NCI-H2029 treated with DMSO at 0.1 percent for 48 hours (cell line): Measurements from ENCODE around the gene RPRD2.
"Not testable (repeated sequence)": the region's sequence is repeated elsewhere in the genome, so short reads cannot be mapped to it uniquely, and the experiment has no call there.

ENCODE experiments used
- DNase-seq: peaks from one replicate; lab custom pipeline; 2025; lab: John Stamatoyannopoulos, UW

The RPRD2 gene

GRCh38 chr1:150363426-150364230, at the start of gene RPRD2:
TSS of gene RPRD2 (plus strand) at chr1:150364147. CDS start at chr1:150364715, 568 bp downstream.
- DNase-seq = peak; percentile 96

DNA sequence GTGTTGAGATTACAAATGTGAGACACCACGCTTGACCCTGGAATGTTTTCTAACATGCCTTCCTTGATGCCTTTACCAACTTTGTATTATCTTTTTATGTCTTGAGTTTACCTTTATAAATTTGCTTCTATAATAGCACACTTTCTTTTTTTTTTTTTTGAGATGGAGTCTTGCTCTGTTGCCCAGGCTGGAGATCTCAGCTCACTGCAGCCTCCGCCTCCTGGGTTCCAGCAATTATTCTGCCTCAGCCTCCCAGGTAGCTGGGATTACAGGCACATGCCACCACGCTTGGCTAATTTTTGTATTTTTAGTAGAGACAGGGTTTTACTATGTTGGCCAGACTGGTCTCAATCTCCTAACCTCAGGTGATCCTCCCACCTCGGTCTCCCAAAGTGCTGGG, 49.3 kb upstream of the RPRD2 start:
- not testable (repeated sequence) for DNase-seq

DNA sequence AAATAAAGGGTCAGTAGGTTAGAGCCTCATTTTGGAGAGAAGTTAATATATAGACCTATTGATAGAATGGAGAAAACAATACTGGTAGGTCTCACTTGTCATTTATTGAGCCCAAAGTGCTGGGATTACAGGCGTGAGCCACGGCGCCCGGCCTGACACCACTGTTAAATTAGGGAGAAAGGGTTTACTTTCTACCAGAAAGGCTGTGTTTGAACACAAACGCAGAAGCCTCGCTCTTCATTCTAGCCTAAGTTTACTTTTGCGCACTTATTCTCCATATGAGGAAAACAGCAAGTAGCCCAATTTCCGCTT, 43.3 kb upstream of the RPRD2 start:
- no peak for DNase-seq

DNA sequence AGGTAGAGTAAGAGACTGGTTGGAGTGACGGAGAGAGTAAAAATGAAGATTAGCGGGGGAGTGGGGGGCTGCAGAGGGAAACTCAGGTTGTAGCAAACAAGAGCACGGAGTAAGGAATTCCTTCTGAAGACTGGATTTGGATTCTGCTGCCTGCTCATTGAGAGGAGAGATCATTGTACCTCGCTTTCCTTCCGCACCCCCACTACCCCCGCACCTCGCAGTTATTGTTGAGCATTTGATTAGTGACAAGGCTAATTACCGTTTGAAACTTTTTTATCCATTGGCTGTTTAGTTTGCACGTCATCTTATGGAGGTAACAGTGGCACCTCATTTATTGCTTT, 42.2 kb upstream of the RPRD2 start:
- no peak for DNase-seq

- DNase-seq = no peak
These were observed 41.6 kb upstream of the RPRD2 start for GRCh38 chr1:150322310-150322709.

GRCh38 chr1:150332651-150333290, 31.2 kb upstream of the RPRD2 start:
- no peak for DNase-seq

DNA sequence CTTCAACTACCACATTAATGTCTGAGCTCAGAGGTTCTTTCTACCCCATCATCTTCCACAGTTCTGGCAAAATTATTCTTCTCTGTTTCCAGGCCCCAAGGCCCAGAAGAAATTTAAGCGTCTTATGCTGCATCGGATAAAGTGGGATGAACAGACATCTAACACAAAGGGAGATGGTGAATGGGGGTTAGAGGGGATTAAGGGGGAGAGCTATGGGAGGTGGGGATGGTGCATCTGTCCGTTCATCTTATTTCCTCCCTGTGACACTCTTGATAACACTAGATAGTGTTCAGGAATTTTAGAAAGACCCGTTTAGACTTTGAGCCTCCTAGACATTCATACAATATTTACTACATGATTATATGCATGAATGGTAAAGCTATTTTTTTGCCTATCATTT, 17.6 kb upstream of the RPRD2 start:
- no peak for DNase-seq

GRCh38 chr1:150352866-150353265, 11.1 kb upstream of the RPRD2 start:
- no peak for DNase-seq

GRCh38 chr1:150362721-150363425, 1.1 kb upstream of the RPRD2 start:
- peak; percentile 51 for DNase-seq

DNA sequence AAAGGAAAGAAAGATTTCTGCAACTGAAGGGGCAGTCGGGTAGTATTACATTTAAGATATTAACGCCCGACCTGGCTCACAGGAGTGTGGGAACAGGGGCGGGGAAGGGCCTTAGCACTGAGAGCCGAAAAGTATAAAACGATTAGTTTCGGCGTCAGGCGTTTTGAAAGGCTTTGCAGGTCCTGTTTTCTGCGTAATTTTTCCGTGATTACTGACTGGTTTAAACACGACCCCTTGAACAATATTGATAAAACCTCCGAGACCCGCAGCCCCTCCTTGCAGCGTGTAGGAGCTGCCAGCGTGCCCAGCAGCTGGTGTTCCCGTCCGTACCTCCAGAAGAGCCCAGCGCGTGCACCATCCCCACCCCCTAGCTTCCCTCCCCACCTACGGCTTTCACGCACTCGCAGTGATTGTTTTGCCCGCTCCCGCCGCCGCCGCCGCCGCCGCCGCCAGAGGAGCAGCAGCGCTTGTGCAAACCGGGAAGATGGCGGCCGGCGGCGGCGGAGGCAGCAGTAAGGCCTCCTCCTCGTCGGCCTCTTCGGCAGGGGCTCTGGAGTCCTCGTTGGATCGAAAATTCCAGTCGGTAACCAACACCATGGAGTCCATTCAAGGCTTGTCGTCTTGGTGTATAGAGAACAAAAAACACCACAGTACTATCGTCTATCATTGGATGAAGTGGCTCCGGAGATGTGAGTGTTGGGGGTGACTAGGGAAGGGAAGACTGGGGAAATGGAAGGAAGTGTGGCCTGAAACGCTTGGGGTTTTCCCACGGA, 470 bp downstream of the RPRD2 start:
- DNase-seq = peak; percentile 79

DNA sequence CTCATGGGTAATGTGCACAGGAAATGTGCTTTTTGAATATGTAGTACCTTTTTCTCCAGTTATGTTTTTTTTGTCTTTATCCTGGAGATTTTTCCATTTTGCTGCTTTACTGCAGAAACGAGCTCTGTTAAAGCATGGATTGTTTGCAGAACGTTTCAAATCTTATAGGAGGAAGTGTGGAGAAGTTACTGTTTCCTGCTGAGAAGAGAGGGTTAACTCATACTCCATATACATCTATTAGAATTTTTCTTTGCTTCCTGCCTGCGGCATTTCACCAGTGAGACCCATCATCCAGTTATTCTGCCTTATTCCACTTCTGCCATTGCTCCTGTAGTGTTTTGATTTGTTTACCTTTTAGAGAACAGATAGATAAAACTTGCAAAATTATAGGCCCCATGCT, 2.0 kb downstream of the RPRD2 start:
- no peak for DNase-seq

GRCh38 chr1:150366416-150367296, 2.7 kb downstream of the RPRD2 start:
- no peak for DNase-seq

DNA sequence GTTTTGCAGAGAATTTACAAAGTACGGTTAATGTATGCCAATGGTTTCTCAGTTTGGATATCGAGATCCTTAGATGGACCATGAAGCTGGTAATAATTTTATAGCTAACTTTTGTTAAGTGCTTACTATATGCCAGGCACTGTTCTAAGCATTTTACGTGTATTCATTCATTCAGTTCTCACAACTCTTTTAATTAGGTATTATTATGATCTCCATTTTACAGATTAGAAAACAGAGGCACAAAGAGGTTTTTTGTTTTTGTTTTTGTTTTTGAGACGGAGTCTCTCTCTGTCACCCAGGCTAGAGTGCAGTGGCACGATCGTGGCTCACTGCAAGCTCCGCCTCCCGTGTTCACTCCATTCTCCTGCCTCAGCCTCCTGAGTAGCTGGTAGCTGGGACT, 7.2 kb downstream of the RPRD2 start:
- DNase-seq = no peak

DNA sequence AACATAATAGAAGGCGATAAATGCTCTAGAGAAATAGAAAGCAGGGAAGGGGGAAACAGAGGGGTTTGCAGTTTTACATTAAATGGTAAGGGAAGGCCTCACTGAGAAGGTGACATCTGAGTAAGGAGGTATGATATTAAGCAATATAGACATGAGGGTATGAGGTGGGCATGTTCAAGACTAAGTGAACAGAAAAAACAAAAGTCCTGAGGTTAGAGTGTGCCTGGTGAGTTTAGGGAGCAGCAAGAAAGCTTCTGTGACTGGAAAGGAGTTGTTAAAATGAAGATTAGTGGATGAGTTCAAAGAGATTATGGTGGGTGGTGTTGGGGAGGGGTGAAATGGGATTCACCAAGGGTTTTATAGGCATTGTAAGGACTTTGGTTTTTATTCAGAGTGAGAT, 8.6 kb downstream of the RPRD2 start:
- no peak for DNase-seq

GRCh38 chr1:150376110-150376509, 12.2 kb downstream of the RPRD2 start:
- DNase-seq = no peak

DNA sequence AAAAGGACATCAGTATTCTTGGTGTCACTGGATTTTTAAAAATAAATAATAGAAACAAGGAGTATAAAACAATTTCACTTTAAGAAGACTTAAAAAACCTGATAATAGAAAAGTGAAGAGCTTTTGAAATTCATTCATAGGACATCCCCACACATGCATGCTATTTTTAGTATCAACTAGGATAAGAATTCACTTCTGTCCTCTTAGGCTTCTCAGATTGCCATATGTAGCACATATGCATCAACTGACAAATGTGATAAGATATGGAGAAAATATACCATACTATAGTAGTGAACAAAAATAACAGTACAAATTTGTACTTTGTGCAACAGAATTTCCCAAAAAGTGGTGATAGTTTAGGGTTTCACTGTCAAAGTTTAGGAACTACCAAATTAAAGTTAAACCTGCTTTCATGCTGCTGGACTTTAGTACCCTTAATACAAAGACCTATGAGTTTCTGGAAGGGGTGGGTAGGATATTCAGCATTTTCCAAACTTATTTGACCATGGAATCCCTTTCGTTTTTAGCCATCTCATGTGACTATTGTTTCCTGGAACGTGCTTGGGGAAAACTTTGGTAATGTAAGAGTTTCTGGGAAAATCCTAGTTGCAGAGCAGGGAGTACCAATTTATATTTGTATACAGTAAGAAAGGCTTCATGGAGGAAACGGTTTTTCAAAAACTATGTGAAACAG, 19.8 kb downstream of the RPRD2 start:
- DNase-seq = no peak

DNA sequence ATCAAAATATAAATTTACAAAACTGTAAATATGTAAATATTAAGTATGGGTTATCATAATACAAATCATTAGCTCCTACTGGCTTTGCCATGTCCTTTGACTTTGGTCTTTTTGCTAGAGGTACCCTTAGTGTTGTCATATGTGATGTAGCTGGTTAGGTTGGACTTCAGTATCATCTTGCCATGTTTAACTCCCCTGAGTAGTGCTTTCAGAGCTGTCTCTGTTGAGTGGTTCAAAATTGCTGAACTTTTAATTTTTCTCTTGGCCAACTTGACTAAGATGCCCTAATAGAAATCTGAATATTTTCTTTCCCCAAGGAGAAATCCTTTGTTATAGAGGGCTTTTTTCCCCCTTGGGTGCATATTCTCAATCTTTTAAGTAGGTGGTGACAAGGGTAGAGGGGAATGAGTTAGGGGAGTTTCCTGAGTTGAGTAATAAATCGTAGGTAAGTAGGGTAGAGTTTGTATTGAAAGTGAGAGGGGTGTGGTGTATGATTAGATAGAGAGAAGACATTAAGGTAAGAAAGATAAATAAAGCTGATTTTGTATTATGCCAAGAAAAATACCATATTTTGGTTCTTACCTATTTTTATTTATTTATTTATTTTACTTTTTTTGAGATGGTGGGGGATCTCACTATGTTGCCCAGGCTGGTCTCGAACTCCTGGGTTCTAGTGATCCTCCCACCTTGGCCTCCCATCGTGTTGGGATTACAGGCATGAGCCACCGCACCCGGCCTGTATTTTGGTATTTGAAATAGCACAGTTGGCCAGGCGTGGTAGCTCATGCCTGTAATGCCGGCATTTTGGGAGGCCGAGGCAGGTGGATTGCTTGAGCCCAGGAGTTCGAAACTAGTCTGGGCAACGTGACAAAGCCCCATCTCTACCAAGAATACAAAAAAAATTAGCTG, 21.8 kb downstream of the RPRD2 start:
- no peak for DNase-seq

DNA sequence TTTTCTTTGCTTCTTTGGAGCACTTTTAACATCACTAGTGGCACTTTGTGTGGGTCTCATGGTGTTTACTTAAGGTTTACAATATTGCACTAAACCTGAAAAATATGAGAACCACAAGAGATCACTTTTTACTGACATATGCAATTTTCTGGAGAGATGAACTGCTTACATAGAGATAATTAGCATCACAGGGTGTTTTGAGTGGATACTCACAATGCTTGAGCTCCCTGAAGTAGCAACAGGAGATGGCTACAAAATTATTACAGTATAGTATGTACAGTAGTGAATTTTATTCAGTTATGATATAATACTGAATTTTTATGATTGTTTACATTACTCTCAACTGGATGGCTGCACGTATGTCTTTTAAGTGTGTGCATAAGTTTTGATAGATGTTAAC, 22.6 kb downstream of the RPRD2 start:
- no peak for DNase-seq

DNA sequence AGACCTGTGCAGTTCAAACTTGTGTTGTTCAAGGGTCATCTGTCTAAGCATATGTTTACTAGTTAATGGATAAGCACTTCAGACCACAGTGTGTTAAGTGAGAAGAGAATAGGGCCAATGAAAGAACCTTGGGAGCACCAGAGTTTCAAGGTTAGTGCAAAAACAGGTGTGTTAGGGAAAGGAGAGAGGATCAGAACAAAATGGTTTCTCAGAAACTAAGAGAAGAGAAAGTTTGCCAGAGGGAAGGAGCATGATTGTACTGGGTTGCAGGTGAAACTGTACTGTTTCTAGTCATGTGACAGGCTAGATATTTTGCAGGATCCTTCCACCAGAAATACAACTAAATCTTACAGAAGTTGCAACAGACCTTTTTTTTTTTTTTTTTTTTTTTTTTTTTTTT, 23.3 kb downstream of the RPRD2 start:
- DNase-seq = no peak

GRCh38 chr1:150388241-150388640, 24.3 kb downstream of the RPRD2 start:
- DNase-seq = no peak
